HG03175 (cell line): Measurements from ENCODE around the gene NTN1.

Source experiments
- ATAC-seq: cut with Tn5 transposase; IDR thresholded peaks from one replicate; pipeline ENCODE4 v1.9.1; 2021; ENCODE audit warnings: mild to moderate bottlenecking, moderate library complexity; ENCODE audit not compliant: unreplicated experiment

The NTN1 gene

DNA sequence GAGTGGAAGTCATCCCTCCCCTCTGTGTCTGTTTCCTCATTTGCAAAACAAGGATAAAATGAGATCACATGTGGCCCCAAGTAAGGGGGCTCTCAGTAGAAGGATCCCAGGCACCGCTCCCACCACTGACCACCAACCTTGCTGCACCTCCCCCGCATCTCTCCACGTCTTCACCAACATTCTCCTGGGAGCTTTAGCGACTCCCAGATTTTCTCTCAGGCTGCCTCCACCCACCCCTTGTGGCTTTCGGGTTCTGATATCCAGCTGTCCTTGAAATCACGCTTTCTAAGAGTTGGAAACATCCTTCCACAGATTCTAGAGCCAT lies 16.4 kb upstream of the NTN1 start:
- no peak for ATAC-seq

DNA sequence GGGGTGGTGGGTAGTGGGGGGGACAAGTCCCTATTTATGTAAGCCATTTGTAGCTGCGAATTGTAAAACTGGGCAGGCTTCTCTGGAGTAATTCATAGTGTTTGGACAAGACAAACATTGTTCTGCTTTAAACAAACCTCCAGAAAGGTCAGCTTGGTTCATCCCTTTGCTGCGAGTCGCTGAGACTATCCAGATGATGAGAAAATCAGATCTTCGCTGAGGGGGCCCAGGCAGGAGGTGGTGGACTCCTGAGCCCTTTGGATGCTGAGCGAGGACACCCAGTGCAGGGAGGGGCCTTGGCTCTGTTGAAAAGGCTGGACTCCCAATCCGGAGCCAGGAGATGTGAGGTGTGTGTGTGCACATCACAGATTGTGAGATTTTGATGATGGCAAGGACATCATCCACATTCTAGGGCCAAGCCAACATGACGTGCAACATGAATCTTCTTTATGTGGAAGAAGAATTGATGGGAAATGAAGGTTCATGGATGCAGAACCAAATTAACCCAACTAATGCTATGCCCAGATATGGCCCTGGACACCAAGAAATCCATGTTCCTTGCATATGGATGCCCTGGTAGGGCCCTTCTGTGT lies 15.0 kb upstream of the NTN1 start:
- no peak for ATAC-seq

DNA sequence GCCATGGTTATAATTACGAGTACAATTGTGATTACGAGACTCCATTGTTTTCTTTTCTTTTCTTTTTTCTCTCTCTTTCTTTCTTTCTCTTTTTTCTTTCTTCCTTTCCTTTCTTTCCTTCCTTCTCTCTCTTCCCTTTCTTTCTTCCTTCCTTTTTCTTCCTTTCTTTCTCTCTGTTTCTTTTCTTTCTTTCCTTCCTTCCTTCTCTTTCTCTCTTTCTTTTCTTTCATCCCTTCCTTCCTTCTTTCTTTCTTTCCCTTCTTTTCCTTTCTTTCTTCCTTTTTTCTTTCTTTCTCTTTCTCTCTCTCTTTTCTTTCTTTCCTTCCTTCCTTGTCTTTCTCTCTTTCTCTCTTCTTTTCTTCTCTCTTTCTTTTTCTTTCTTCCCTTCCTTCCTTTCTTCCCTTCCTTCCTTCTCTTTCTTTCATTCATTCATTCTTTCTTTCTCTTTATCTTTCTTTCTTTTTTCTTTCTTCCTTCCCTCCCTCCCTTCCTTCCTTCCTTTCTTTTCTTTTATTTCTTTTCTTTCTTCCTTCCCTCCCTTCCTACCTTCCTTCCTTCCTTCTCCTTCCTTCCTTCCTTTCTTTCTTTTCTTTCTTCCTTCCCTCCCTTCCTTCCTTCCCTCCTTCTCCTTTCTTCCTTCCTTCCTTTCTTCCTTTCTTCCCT lies 14.1 kb upstream of the NTN1 start:
- ATAC-seq: no peak

DNA sequence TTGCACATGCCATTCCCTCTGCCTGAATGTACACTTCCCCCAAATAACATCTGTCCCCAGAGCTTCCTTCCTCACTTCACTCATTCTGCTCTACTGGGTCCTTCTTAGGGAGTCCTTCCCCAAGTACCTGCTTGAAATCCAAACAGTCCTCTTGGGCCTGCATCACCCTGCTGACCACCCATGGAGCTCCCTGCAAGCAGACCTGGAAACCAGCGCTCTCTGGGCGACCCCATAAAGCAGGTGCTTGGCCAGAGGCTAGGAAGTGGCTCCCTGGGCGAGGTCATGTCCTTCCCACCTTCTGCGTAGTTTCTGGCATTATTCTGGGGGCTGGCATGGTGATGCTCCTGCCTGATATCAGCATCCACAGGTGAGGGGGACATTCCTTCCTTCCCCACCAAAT lies 12.2 kb upstream of the NTN1 start:
- ATAC-seq: no peak

DNA sequence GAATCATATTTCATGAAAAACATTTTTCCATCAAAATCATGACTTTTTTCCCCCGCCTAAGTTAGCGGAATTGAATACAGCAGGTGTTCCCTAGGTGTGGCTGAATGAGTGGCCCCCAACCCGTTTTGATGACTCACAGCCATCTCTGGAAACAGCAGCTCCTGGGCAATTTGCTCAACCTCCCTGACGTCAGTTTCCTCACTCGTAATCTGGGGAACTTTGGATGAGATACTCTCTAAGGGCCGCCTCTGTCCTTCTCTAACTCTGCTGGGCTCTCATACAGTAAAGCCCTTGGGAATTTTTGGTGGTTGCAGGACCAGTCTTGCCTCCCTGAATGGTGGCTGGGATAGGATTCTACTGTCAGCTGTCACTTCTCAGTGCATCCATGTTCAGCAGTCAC lies 11.6 kb upstream of the NTN1 start:
- ATAC-seq: no peak

DNA sequence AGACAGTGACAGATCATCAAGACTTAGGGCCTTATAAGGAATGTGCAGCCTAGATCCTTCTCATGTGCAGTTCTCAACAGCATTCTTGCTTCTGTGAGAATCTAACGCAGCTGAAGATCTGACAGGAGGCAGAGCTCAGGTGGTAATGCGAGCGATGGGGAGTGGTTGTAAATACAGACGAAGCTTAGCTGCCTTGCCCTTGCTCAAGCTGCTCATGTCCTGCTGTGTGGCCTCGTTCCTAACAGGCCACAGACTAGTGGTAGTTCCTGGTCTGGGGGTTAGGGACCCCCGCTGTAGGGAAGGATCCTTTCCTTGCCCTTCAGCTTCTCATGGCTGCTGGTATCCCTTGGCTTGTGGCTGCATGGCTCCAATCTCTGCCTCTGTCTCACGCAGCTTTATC lies 10.3 kb upstream of the NTN1 start:
- ATAC-seq: no peak

DNA sequence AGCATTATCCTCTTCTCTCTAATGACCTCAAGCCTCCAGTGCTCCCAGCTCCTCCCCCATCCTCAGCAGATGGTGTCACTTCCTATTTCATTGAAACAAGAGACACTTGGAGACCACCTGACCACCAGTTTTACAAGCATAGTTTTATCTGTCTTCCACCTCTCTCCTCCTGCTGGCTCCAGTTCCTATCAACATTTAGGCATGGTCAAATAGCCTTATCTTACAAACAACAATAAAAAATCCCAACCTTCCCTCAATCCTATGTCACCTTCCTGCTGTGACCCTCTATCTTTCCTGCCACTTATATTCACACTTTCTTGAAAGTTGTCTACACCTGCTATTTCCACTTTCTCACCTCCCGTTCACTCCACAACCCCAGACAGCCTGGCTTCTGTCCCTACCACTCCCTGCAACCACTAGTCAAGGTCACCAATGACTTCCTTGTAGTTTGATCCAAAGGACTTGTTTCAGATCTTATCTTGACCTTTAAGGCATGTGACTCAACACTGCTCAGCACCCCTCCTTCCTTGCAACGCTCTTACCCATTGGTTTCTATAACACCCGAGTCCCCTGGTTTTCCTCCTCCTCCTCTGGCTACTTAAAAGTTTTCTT lies 4.3 kb upstream of the NTN1 start:
- no peak for ATAC-seq

DNA sequence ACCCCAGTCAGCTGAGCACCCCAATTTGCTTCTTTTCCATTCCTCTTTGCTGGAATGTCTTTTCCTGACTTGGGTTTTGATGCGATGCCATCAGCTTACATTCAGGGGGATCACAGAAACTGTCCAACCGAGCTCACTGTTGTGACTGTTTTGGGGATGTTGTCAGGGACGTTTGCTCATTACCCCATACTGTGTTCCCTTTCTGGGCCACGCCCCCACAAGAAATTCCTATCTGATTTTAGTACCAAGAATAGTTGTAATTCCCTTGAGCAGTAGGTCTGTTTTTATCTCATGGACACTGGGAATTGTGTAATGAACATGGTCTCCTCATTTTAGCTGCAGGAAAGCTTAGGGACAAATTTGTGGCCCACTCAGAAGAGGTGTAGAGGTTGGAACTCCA lies 2.6 kb upstream of the NTN1 start:
- no peak for ATAC-seq

DNA sequence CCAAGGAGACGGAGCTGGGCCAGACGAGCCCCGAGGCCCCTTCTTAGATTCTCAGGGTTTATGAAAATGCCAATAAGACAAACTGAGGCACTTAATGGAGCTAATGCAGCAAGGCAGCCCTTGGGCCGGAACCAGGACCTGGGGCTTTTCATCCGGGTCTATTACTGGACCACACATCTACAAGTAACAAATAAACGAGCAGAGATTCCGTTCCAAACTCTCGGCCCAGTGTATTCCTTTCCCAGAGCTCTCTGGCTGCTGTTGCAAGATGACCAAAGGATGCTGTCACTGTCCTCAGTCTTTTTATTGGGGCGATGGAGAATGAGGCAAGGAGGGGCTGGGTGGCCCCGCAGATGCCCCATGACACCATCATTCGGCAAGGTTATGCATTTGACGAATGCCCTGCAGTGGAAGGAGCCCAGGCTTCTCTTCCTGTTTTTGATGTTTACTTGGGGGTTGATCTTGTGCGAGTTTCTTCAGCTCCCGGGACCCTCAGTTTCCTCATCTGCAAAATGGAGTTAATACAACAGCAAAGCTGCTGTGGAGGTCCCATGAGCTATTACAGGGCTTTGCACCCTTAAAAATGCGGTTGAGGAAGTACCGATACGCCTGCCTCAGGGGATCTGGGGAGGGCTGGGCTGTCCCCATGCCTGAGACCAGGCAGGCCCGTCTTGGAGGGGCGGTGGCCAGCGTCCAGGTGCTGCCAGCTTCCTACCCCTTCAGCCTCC lies 1.1 kb upstream of the NTN1 start:
- ATAC-seq: no peak

DNA sequence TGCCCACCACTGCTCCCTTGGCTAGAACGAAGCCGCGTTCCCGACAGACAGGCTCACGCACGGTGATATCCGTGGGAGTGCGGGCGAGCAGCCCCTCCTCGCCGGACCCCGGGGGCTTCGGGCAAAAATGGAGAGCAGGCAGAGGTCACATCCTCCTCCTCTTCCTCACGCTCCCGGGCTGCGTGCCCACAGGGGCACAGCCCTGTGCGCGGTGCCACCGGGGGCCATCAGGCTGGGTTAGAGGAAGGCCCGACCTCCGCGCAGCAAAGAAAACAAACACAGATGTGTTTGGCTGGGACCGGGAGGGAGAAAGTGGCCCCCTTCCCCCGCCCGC lies 519 bp upstream of the NTN1 start:
- no peak for ATAC-seq

DNA sequence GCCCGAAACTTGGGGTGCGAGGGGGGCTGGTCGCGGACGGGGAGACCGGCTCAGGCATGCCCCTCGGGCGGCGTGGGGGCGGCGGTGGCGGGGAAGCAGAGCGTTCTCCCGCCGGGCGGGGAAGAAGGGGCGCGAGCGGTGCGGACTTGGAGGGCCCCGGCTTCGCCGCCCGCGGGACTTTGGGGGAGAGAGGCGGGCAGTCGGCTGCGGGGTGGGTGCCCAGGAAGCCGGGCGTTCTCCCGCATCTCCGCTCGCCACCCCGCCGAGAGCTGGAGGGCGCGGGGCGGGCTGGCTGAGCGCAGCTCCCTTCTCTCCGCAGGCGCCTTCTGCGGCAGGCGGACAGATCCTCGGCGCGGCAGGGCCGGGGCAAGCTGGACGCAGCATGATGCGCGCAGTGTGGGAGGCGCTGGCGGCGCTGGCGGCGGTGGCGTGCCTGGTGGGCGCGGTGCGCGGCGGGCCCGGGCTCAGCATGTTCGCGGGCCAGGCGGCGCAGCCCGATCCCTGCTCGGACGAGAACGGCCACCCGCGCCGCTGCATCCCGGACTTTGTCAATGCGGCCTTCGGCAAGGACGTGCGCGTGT lies 772 bp downstream of the NTN1 start:
- no peak for ATAC-seq

DNA sequence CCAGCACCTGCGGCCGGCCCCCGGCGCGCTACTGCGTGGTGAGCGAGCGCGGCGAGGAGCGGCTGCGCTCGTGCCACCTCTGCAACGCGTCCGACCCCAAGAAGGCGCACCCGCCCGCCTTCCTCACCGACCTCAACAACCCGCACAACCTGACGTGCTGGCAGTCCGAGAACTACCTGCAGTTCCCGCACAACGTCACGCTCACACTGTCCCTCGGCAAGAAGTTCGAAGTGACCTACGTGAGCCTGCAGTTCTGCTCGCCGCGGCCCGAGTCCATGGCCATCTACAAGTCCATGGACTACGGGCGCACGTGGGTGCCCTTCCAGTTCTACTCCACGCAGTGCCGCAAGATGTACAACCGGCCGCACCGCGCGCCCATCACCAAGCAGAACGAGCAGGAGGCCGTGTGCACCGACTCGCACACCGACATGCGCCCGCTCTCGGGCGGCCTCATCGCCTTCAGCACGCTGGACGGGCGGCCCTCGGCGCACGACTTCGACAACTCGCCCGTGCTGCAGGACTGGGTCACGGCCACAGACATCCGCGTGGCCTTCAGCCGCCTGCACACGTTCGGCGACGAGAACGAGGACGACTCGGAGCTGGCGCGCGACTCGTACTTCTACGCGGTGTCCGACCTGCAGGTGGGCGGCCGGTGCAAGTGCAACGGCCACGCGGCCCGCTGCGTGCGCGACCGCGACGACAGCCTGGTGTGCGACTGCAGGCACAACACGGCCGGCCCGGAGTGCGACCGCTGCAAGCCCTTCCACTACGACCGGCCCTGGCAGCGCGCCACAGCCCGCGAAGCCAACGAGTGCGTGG lies 1.5 kb downstream of the NTN1 start:
- ATAC-seq: no peak

DNA sequence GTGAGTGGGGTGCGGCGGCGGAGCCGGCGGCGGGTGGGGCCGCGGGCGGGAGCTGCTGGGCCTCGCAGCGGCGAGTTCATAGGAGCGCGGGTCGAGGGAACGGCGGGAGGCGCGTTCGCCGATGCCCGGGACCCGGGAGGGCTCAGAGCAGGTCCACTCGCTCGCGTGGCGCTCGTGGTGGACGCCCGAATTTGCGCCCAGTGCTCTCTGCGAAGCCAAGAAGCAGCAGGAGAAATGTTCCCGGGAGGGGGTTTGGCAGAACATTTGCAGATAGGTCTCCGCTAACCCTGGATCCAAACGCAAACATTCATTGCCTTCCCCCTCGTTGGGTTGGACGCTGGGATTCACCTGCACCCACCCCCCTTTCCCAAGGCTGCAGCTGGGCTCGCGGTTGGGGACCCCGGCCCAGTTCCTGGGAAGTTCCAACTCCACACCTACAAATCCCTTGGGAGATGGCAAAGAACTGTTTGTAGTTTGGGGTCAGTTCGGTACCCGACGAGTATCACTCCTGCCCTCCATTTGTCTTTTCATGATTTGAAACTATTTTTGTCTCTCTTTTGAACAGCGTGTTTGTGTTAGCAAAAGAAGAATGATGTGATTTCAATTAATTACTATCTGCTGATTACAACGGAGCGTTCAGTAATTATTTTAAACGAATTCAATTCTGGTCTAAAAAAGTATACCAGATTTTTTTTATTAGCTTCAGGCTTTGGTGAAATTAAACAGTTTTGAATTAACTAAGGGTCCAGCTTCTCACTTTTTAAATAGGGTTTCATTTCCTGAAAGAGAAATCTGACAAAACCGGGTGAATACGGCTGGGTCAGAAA lies 2.3 kb downstream of the NTN1 start:
- ATAC-seq: no peak

DNA sequence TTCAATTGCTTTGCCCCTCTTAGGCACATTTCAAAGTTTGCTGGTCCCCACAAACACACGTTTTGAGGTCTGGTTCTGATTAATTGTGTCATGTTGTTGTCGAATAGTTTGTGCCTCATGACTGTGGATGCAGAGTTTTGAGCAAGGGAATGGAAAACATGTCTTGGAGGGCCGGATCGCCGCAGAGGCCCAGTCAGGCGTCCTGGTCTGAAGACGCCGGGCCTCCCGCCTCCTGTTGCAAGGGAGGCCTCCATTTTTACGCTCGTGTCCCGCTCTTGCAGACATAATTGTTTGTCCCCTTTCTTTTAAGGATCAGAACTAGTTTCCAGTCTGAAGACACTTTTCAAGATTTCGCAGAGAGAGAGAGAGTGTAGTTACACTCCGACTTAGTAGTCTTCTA lies 3.2 kb downstream of the NTN1 start:
- ATAC-seq: no peak

DNA sequence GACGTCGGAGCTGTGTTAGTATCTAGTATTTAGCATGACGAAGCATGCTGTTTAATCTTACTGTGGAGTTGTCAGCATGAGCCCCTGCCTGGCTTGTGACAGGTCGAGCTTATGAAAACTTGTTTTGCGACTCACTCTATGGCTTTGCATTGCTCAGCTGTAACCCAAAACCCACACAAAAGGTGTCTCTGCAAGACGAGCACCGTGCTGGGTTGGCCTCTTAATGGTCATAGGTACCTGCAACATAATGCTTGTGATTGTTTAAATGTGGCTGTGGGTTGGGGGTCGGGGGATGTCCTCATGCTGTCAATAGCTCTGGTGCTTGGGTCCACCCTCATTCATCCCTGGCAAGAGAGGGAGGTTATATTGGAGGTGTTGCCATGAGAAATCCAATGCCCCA lies 5.4 kb downstream of the NTN1 start:
- ATAC-seq: no peak

DNA sequence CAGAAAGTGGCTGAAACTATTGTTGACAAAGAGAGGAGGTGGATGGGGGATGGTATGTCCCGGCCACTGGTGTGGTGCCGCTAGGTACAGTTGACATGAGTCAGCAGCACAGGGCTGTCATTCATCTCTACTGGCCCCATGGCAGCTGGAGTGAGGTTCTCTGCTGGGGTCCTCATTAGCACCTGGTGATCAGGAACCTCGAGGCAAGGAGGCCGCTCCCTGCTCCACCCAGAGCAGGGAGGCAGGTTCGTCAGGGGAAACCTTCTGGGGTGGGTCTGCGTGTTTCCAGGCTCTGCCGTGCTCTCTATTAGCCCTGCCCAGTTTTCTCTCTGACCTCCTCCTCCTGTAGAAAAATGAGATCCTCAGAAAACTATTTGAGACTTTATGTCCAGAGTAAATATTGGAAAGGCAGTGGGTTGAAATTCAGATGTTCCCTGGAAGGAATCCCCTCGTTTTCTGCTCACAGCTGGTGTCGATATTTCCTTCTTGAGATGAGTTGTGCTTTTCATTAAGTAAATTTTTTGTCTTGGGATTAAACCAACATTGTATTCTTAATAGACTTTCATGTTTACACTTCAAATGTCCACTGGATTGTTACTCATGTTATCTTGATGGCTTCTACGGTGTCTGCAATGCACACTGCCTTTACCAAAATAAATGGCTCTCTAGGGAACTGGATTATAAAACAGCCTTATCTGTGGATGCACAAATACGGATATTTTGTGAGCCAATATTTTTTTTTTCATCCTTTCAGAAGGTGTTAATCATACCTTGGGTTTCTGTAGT lies 7.1 kb downstream of the NTN1 start:
- no peak for ATAC-seq

DNA sequence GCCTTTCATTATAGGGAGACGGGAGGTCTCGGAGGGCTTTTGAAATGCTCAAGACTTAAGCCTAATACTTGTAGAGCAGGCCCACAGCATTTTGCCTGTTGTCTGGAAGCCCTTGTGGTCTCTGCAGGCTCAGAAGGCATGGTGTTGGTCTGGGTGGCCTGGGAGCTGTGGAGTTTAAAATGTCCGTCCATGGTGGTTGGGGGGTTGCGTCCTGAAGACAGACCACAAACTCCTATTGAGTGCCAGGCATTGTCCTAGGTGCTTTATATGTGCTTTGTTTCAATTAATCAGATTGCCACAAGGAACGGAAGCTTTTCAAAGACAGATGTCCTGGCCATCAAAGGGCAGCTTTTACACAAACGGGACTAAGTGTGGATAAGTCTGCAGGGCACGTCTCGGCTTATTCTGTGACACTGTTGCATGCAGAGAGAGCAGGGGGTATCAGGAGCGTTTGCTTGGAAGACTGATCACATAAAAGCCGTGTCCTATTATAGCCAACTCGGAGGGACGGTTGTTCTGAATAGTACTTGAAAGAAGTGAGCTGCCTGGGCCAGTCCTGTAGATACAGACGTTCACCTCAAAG lies 7.8 kb downstream of the NTN1 start:
- no peak for ATAC-seq

DNA sequence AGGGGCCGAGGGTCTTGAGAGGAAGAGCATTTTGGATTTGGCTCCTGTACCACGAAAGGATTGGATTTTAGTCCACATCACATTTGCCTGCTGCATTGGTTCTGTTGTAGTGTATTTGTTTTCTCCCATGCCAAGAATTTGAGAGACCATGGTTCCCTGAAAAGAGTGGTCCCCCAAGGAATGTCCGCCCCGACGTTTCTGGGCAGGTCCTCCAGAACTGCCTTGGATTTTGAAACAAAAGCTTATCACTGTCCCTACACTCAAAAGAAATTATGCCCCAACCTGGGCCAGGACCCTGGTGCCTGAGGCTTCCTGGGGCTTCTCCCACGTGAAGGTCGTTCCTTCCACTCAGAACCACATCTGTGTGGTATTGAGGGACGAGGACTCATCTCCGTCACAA lies 10.8 kb downstream of the NTN1 start:
- no peak for ATAC-seq

DNA sequence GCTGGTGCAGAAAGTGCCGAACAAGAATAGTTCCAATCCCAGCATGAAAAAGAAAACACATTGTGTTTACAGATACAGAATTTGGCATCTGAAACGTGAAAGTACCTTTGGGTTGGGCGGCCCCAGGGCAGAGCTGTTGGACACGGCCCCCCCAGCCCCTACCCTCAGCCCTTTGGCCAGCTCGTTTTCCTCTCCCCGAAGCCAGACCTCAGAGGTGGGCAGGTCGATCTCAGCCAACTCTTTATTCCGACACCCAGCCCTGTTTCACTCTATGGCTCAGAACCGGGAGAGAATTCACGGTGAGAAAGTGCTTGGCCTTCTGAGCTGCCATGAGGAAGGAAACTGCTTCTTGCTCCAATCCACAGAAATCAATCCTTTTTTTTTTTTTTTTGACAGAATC lies 11.3 kb downstream of the NTN1 start:
- no peak for ATAC-seq
